Activated CD4-positive, alpha-beta T cell treated with anti-CD3 and anti-CD28 coated beads, Interleukin-2, Interleukin-4, amounts not matched to agents 100 ng/mL and 50 ng/mL, durations not matched to agents 16 hours and 8 hours (primary cell): Measurements from ENCODE around the gene WDR77.

Experiments
- DNase-seq: peaks from one replicate; pipeline ENCODE4 v3.0.0-alpha.2; 2020; ENCODE audit warnings: low spot score

The WDR77 gene

GRCh38 chr1:111439461-111440351 is 9.3 kb downstream of the WDR77 start:
- DNase-seq = no peak

GRCh38 chr1:111436726-111437125 is 12.3 kb downstream of the WDR77 start:
- DNase-seq = no peak

GRCh38 chr1:111424281-111424680 is 24.8 kb downstream of the WDR77 start:
- no peak for DNase-seq

- no peak for DNase-seq
Measured at GRCh38 chr1:111422546-111423391, 26.3 kb downstream of the WDR77 start.

- no peak for DNase-seq
Measured at GRCh38 chr1:111420377-111420776, 28.7 kb downstream of the WDR77 start.

- no peak for DNase-seq
Measured at GRCh38 chr1:111419037-111419436, 30.0 kb downstream of the WDR77 start.

GRCh38 chr1:111417755-111418154 is 31.3 kb downstream of the WDR77 start:
- DNase-seq = no peak

- no peak for DNase-seq
Measured at GRCh38 chr1:111415461-111415860, 33.6 kb downstream of the WDR77 start.

- no peak for DNase-seq
Measured at GRCh38 chr1:111414756-111415155, 34.3 kb downstream of the WDR77 start.

- DNase-seq = no peak
Measured at GRCh38 chr1:111412839-111413238, 36.2 kb downstream of the WDR77 start.

- DNase-seq = no peak
Measured at GRCh38 chr1:111407301-111407700, 41.8 kb downstream of the WDR77 start.

GRCh38 chr1:111406321-111406768 is 42.7 kb downstream of the WDR77 start:
- peak; percentile 55 for DNase-seq

- DNase-seq = no peak
Measured at GRCh38 chr1:111404588-111404987, 44.5 kb downstream of the WDR77 start.

GRCh38 chr1:111402083-111402482 is 47.0 kb downstream of the WDR77 start:
- no peak for DNase-seq

- DNase-seq = peak; percentile 48
Measured at GRCh38 chr1:111399792-111400610, 49.1 kb downstream of the WDR77 start.

GRCh38 chr1:111392460-111392945 is 56.6 kb downstream of the WDR77 start:
- DNase-seq = no peak

GRCh38 chr1:111392042-111392441 is 57.0 kb downstream of the WDR77 start:
- DNase-seq = no peak
